ENCODE measurements around the gene KIF18B.

- TF ChIP-seq EP300 (IDR thresholded peaks at IDR 0.05) (no peak), POLR2A (IDR thresholded peaks at IDR 0.05) (no peak)
Measured at GRCh38 chr17:44970136-44970741, 22.7 kb upstream of the KIF18B start.
